Melanocyte of skin (primary cell): ENCODE data around the gene ZMYM5. TPM values are rescaled to one million over a fixed set of nuclear protein-coding genes. Genes with fewer than 3 reads are reported as not detected.

Experiments used
- total RNA-seq, 2 donors: library from RNA; depleted of rRNA; stranded (reverse); fragments of >200 nt; gene quantifications; 2 replicates each; pipeline ENCODE4 v1.2.3, GENCODE V29; 2012

The ZMYM5 gene
- 10 to 100 TPM; 13.7 to 17.2 TPM for total RNA-seq

GRCh38 chr13:19863323-19864023, at the start of gene ZMYM5:
Gene ZMYM5 (minus strand): TSS chr13:19863649. CDS start chr13:19852180, 11,469 bp downstream.

GRCh38 chr13:19782727-19783682, 80.4 kb downstream of the ZMYM5 start, which contains the start of gene PSPC1:
Gene PSPC1 (minus strand): TSS chr13:19782945. CDS start chr13:19782757, 188 bp downstream.

Other genes starting within 250 kb of the ZMYM5 start
- 10 to 100 TPM; 10.3 to 11.0 TPM for gene MPHOSPH8, start 230.0 kb downstream of the ZMYM5 start, total RNA-seq
- 10 to 100 TPM; 58.2 to 67.3 TPM for gene PSPC1, start 80.7 kb downstream of the ZMYM5 start, total RNA-seq
- gene ZMYM2, start 95.1 kb upstream of the ZMYM5 start, total RNA-seq: 10 to 100 TPM; 40.0 to 53.3 TPM